Upper lobe of left lung (tissue), 4 donors: ENCODE measurements around the gene PLD5.

ENCODE experiments used
- POLR2A ChIP-seq, 4 donors: fragments of 450-650 bp; IDR thresholded peaks; one replicate each; pipeline ENCODE4 v1.5.1; 2016 to 2017; ENCODE audit warnings: antibody characterized with exemption in 4 of 4, mild to moderate bottlenecking in 2 of 4
- POLR2AphosphoS5 ChIP-seq, 2 donors: sonication (generic); formaldehyde crosslinking; IDR thresholded peaks; one replicate each; pipeline ENCODE4 v1.5.1; 2017; ENCODE audit warnings: antibody characterized with exemption in 2 of 2

DNA sequence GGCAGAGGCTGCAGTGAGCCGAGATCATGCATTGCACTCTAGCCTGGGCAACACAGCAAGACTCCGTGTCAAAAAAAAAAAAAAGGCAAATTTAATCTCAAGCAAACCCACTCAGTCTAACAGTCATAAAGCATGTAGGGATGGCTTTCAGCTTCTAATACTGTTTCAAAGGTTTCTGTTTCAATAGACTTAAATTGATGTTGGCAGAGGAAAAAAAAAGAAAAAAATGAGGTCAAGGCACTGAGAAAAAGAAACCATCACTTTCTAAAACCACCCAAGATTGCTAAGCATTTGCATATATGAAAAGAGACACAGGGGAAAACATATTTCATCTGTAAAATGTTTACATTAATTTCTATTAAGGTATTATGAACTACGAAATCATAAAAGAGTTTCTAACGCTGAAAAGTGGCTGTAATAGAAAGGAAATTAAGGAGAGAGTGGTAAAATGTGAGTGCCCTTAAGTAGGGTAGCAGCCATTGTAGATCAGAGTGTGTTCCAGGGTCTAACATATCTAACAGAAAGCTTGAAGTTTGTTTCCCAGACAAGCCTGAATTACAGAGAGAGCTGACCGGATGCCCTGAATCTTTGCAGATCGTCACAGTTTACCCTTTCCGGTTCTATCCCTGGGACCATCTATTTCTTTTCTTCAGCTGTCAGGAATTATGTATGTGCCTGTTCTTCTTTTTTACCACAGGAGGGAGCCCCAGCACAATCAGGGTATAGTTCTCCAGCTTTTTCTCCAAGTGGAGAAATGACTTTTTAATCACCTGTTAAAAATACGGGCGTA lies 70.0 kb downstream of the PLD5 start:
- TF ChIP-seq POLR2AphosphoS5 (IDR thresholded peaks at IDR 0.05) (no peak), POLR2A (IDR thresholded peaks at IDR 0.05) (no peak)
